ENCODE data around the gene DGKI. TPM values are rescaled to one million over a fixed set of nuclear protein-coding genes. Genes with fewer than 3 reads are reported as not detected.
A peak's percentile ranks its signal among the peaks of the same experiment; 100 is the strongest.

DGKI gene
- total RNA-seq, 1 experiment from 2014 or later: 0.41 TPM

DNA sequence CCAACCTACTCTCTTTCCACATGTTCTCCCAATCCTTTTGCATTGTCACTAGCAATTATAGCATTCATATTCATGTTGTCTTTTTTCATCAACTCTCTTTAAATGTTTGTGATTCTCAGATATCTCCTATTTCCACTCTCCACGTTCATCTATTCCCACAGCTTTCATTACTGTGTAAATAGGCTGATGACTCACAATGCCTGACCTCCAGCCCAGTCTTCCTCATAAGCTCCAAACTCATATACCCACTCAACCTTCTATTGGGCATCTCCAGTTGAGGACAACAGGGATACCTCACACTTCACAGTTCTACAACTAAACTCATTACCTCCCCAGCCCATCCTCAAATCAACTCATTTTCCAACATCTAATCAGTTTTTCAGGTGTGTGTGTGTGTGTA, 194.1 kb downstream of the DGKI start:
- intact Hi-C loops (cut with micrococcal nuclease; ENCODE audit: unreplicated experiment): no loop called here
- Histone ChIP-seq H3F3A (ENCODE audit: insufficient read depth, low read depth) (no peaks in the 10 kb centered on the region), H4K20me1 (ENCODE audit: insufficient read depth) (peaks cover 3% of the 10 kb centered on the region; the same call in 1 of the 2 replicates), H2AFZ (no peak overlapping the region), H3K27me3 (ENCODE audit: insufficient read depth, low read depth) (peaks cover 44% of the 10 kb centered on the region), H3K9me3 (ENCODE audit: insufficient read depth, low read depth) (no peaks in the 10 kb centered on the region), H3K9me2 (ENCODE audit: insufficient read depth) (no peaks in the 10 kb centered on the region), H3K4me2 (no peak overlapping the region), H3K4me3 (no peak overlapping the region), H3K36me3 (ENCODE audit: low read depth) (no peaks in the 10 kb centered on the region), H3K27ac (no peak overlapping the region), H3K4me1 (replicated peaks; ENCODE audit: insufficient read depth) (no peaks in the 10 kb centered on the region), H3K79me2 (ENCODE audit: low read depth) (no peaks in the 10 kb centered on the region)
- BruUV-seq (replicated peaks): no TSS peak
- CTCF ChIA-PET: no interaction called here
- no peak for DNase-seq
- no peak for TF ChIP-seq EZH2 (IDR thresholded peaks at IDR 0.05; ENCODE audit: low read depth)
- TF ChIP-seq, protein P1, sequence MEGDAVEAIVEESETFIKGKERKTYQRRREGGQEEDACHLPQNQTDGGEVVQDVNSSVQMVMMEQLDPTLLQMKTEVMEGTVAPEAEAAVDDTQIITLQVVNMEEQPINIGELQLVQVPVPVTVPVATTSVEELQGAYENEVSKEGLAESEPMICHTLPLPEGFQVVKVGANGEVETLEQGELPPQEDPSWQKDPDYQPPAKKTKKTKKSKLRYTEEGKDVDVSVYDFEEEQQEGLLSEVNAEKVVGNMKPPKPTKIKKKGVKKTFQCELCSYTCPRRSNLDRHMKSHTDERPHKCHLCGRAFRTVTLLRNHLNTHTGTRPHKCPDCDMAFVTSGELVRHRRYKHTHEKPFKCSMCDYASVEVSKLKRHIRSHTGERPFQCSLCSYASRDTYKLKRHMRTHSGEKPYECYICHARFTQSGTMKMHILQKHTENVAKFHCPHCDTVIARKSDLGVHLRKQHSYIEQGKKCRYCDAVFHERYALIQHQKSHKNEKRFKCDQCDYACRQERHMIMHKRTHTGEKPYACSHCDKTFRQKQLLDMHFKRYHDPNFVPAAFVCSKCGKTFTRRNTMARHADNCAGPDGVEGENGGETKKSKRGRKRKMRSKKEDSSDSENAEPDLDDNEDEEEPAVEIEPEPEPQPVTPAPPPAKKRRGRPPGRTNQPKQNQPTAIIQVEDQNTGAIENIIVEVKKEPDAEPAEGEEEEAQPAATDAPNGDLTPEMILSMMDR (conservative IDR thresholded peaks at IDR 0.05): no peak
- POLR2A ChIA-PET (ENCODE audit: unreplicated experiment): no interaction called here

DNA sequence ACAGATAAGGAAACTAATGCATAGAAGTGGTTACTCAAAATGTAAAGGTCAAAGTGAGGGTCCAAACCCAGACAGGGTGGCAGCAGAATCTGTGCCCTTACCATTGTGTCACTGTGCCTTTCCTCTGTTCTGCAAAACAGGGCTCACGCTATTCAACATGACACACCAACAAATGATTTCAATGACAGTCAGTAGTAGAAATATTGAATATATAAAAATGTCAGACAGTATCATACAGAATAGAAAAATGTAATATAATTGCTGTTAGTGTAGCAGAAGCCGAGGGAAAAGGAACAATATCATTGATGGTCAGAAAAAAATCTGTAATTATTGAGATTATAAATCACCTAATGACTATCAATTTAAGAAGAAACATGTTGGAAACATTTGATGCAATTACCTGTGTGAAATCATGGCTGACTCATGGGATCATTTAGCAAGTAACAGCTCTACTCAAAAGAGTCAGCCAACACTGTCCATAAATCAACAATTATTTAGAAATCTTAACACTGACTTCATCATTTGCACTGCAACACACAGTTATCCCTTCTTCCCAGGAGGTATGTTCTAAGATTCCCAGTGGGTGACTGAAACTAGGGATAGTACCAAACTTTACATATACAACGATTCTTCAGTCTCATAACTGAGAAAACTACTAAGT, 198.7 kb downstream of the DGKI start:
- CTCF ChIA-PET: no interaction called here
- H4K20me1 ChIP-seq (ENCODE audit: insufficient read depth): peaks cover 3% of the 10 kb centered on the region; the same call in 1 of the 2 replicates
- H3K4me2 ChIP-seq: no peak overlapping the region
- intact Hi-C loops (cut with micrococcal nuclease; ENCODE audit: unreplicated experiment): no loop called here
- no peak overlapping the region for H3K4me3 ChIP-seq
- no peaks in the 10 kb centered on the region for H3K9me3 ChIP-seq (ENCODE audit: insufficient read depth, low read depth)
- H3K27ac ChIP-seq: no peak overlapping the region
- H3K27me3 ChIP-seq (ENCODE audit: insufficient read depth, low read depth): peaks cover 42% of the 10 kb centered on the region
- no peaks in the 10 kb centered on the region for H3K4me1 ChIP-seq (replicated peaks; ENCODE audit: insufficient read depth)
- H2AFZ ChIP-seq: no peak overlapping the region
- no peaks in the 10 kb centered on the region for H3F3A ChIP-seq (ENCODE audit: insufficient read depth, low read depth)
- no peaks in the 10 kb centered on the region for H3K36me3 ChIP-seq (ENCODE audit: low read depth)
- H3K9me2 ChIP-seq (ENCODE audit: insufficient read depth): no peaks in the 10 kb centered on the region
- no TSS peak for BruUV-seq (replicated peaks)
- no peaks in the 10 kb centered on the region for H3K79me2 ChIP-seq (ENCODE audit: low read depth)
- TF ChIP-seq EZH2 (IDR thresholded peaks at IDR 0.05; ENCODE audit: low read depth): no peak
- TF ChIP-seq, protein P1 (conservative IDR thresholded peaks at IDR 0.05): no peak
- DNase-seq: no peak
- POLR2A ChIA-PET (ENCODE audit: unreplicated experiment): no interaction called here

DNA sequence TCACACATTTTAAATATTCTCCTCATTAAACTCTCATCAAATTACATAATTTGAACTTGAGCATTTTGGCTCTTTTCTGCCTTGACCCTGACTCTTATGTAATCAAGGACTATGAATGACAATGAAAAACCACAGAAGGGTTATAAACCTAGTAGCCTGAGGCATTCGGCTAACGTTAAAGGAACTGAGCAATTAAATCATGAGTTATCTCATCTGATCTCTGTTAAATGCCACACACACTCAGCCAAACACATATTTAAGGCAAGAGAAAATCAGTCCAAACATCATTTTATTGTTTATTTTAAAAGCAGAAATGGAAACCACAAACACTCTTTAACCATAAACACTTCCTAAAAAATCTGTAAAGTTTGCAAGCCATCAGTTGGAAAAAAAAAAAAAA, 204.3 kb downstream of the DGKI start:
- POLR2A ChIA-PET (ENCODE audit: unreplicated experiment): no interaction called here
- intact Hi-C loops (cut with micrococcal nuclease; ENCODE audit: unreplicated experiment): no loop called here
- Histone ChIP-seq H3K4me1 (replicated peaks; ENCODE audit: insufficient read depth) (no peaks in the 10 kb centered on the region), H3K27ac (no peak overlapping the region), H3K9me2 (ENCODE audit: insufficient read depth) (no peaks in the 10 kb centered on the region), H3K4me3 (no peak overlapping the region), H2AFZ (no peak overlapping the region), H3K79me2 (ENCODE audit: low read depth) (no peaks in the 10 kb centered on the region), H3K4me2 (no peak overlapping the region), H3K27me3 (ENCODE audit: insufficient read depth, low read depth) (peaks cover 18% of the 10 kb centered on the region), H3F3A (ENCODE audit: insufficient read depth, low read depth) (no peaks in the 10 kb centered on the region), H3K36me3 (ENCODE audit: low read depth) (no peaks in the 10 kb centered on the region), H4K20me1 (ENCODE audit: insufficient read depth) (no peaks in the 10 kb centered on the region), H3K9me3 (ENCODE audit: insufficient read depth, low read depth) (no peaks in the 10 kb centered on the region)
- BruUV-seq (replicated peaks): no TSS peak
- no peak for TF ChIP-seq EZH2 (IDR thresholded peaks at IDR 0.05; ENCODE audit: low read depth)
- TF ChIP-seq, protein P1 (conservative IDR thresholded peaks at IDR 0.05): no peak
- DNase-seq: peak in 1 of 2 experiments; percentile 57
- CTCF ChIA-PET: no interaction called here
